Measurements from ENCODE around the gene AQP11. TPM values are rescaled to one million over a fixed set of nuclear protein-coding genes. Genes with fewer than 3 reads are reported as not detected.
A peak's percentile ranks its signal among the peaks of the same experiment; 100 is the strongest.
"Not testable (repeated sequence)": the region's sequence is repeated elsewhere in the genome, so short reads cannot be mapped to it uniquely, and the experiment has no call there.

AQP11 gene
- total and polyA plus RNA-seq, 5 donors = 0.64 to 1.6 (median 1.2) TPM

GRCh38 chr11:77593883-77594282 lies 4.1 kb downstream of the AQP11 start:
- no peak overlapping the region for H3K4me3 ChIP-seq (ENCODE audit: low read length)
- no peak for DNase-seq
- H3K4me1 ChIP-seq (ENCODE audit: control insufficient read depth, insufficient read depth, low read length) = no peaks in the 10 kb centered on the region
- intact Hi-C loops (cut with DNase I) = no loop called here
- no peak for ATAC-seq
- H3K9me3 ChIP-seq (ENCODE audit: control insufficient read depth, low read length) = no peaks in the 10 kb centered on the region
- H3K27ac ChIP-seq (ENCODE audit: low read length) = no peak overlapping the region
- H3K27me3 ChIP-seq (ENCODE audit: control insufficient read depth, insufficient read depth) = no peaks in the 10 kb centered on the region

DNA sequence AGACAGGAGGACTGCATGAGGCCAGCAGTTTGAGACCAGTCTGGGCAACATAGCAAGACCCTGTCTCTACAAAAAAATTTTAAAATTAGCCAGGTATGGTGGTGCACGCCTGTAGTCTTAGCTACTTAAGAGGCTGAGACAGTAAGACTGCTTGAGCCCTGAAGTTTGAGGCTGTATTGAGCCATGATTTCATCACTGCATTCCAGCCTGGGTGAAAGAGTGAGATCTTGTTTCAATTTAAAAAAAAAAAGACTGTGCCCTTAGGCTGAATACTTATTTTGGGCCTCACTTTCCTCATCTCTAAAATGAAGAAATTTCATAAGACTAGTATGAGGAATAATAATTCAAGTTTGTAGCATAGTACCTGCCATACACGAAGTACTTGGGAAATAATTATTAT lies 6.9 kb downstream of the AQP11 start:
- no peak for DNase-seq
- intact Hi-C loops (cut with DNase I) = no loop called here
- Histone ChIP-seq H3K4me3 (ENCODE audit: low read length) (no peak overlapping the region), H3K4me1 (ENCODE audit: control insufficient read depth, insufficient read depth, low read length) (no peaks in the 10 kb centered on the region), H3K27me3 (ENCODE audit: control insufficient read depth, insufficient read depth) (no peaks in the 10 kb centered on the region), H3K27ac (ENCODE audit: low read length) (no peak overlapping the region), H3K9me3 (ENCODE audit: control insufficient read depth, low read length) (no peaks in the 10 kb centered on the region)
- WGBS = 96% methylated on average over 2 of the region's 2 CpGs
- ATAC-seq = no peak

GRCh38 chr11:77598195-77598594 lies 8.4 kb downstream of the AQP11 start:
- intact Hi-C loops (cut with DNase I) = no loop called here
- no peaks in the 10 kb centered on the region for H3K4me1 ChIP-seq (ENCODE audit: control insufficient read depth, insufficient read depth, low read length)
- no peaks in the 10 kb centered on the region for H3K9me3 ChIP-seq (ENCODE audit: control insufficient read depth, low read length)
- H3K4me3 ChIP-seq (ENCODE audit: low read length) = no peak overlapping the region
- DNase-seq (no peak), ATAC-seq (no peak)
- H3K27me3 ChIP-seq (ENCODE audit: control insufficient read depth, insufficient read depth) = no peaks in the 10 kb centered on the region
- H3K27ac ChIP-seq (ENCODE audit: low read length) = no peak overlapping the region
- whole genome bisulfite sequencing = 93% methylated on average over 2 of the region's 2 CpGs

- Histone ChIP-seq H3K27me3 (ENCODE audit: control insufficient read depth, insufficient read depth) (no peaks in the 10 kb centered on the region), H3K27ac (ENCODE audit: low read length) (peak overlapping the region; percentile 67), H3K9me3 (ENCODE audit: control insufficient read depth, low read length) (no peaks in the 10 kb centered on the region), H3K4me3 (ENCODE audit: low read length) (no peak overlapping the region), H3K4me1 (ENCODE audit: control insufficient read depth, insufficient read depth, low read length) (no peaks in the 10 kb centered on the region)
- WGBS = 72% methylated on average over 3 of the region's 3 CpGs
- peak; percentile 70 to 73 for ATAC-seq
- DNase-seq = no peak
- intact Hi-C loops (cut with DNase I) = no loop called here
Observed at GRCh38 chr11:77602381-77603088, 12.8 kb downstream of the AQP11 start.

DNA sequence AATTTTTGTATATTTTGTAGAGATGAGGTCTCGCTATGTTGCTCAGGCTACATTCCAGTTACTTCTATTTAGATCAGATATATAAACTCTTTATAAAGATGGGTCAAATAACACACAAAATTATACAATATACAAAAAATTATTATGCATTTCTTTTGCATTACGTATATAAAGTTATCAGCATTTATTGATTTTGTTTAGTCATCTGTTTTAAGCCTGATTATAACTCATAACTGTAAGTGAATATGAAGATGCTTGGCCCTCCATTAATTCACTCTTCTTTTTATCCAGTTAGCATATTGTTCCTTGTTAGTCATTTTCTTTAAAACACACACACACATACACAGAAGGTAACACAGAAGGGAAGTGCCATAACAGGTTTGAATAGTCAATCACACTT lies 14.5 kb downstream of the AQP11 start:
- Histone ChIP-seq H3K27ac (ENCODE audit: low read length) (no peak overlapping the region), H3K9me3 (ENCODE audit: control insufficient read depth, low read length) (no peaks in the 10 kb centered on the region), H3K27me3 (ENCODE audit: control insufficient read depth, insufficient read depth) (no peaks in the 10 kb centered on the region), H3K4me3 (ENCODE audit: low read length) (no peak overlapping the region), H3K4me1 (ENCODE audit: control insufficient read depth, insufficient read depth, low read length) (no peaks in the 10 kb centered on the region)
- DNase-seq (no peak), ATAC-seq (no peak)
- intact Hi-C loops (cut with DNase I) = no loop called here
- WGBS = 96% methylated on average over 2 of the region's 2 CpGs

DNA sequence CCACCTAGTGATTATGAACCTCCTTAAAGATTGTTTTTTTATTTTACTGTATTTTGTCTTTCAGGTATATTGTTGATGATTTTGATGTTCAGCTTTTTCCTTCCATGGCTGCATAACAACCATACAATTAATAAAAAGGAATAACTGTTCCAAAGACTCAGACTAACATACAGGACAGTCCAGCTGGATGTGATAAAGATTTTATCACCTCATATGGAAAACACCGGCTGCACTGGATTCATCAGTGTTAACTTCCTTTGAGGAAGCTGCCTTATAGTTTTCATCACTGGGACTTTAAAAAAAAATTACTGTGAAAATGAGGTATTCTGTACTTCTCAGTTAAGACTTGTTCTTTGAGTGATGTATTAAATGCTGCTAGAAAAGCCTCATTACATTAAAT lies 19.5 kb downstream of the AQP11 start:
- Histone ChIP-seq H3K27me3 (ENCODE audit: control insufficient read depth, insufficient read depth) (no peaks in the 10 kb centered on the region), H3K4me1 (ENCODE audit: control insufficient read depth, insufficient read depth, low read length) (no peaks in the 10 kb centered on the region), H3K9me3 (ENCODE audit: control insufficient read depth, low read length) (no peaks in the 10 kb centered on the region), H3K4me3 (ENCODE audit: low read length) (no peak overlapping the region), H3K27ac (ENCODE audit: low read length) (no peak overlapping the region)
- DNase-seq = no peak
- ATAC-seq = no peak
- intact Hi-C loops (cut with DNase I) = no loop called here
- 44% methylated on average over 1 of the region's 1 CpG for WGBS

DNA sequence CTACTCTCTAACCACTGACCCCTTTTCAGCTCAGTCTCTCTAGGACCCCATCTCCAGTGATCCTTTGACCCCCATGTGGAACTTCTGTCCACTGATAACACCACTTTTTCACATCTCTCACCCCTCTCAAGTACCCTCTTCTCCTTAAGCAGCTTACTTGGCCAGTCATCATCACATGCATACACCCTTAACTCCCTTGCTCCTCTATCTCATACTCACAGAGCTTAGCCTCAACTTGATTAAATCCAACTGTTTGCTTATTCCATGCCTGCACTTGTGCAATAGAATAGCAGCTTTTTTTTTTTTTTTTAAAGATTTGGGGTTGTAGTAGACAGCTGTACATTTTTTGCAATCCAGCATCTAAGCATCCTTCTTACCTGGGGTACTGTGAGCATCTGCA lies 22.2 kb downstream of the AQP11 start:
- no peak for ATAC-seq

DNA sequence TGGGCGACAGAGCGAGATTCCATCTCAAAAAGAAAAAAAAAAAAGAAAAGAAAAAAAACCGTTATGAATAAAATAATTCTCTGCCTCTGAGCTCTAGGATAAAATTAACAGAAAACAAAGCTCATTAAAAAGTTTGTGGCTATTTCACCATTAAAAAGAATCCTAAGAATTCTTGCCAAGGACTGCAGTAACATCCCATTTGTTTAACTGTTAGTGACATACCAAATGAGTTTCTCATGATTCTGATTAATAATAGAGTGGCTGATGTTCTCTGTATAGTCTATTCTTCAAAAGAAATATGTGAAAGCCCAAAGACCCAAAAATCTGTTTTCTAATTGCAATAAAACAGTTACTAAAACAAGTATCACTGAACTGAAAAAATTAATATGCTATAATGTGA lies 28.1 kb downstream of the AQP11 start:
- no peak overlapping the region for H3K4me3 ChIP-seq (ENCODE audit: low read length)
- H3K4me1 ChIP-seq (ENCODE audit: control insufficient read depth, insufficient read depth, low read length) = no peaks in the 10 kb centered on the region
- WGBS = 87% methylated on average over 3 of the region's 3 CpGs
- H3K27ac ChIP-seq (ENCODE audit: low read length) = no peak overlapping the region
- intact Hi-C loops (cut with DNase I) = no loop called here
- no peaks in the 10 kb centered on the region for H3K27me3 ChIP-seq (ENCODE audit: control insufficient read depth, insufficient read depth)
- no peaks in the 10 kb centered on the region for H3K9me3 ChIP-seq (ENCODE audit: control insufficient read depth, low read length)
- ATAC-seq (no peak), DNase-seq (no peak)

More for the DNA sequence above, 22.2 kb downstream of the AQP11 start:
- Histone ChIP-seq H3K4me1 (ENCODE audit: control insufficient read depth, insufficient read depth, low read length) (no peaks in the 10 kb centered on the region), H3K9me3 (ENCODE audit: control insufficient read depth, low read length) (no peaks in the 10 kb centered on the region), H3K27me3 (ENCODE audit: control insufficient read depth, insufficient read depth) (no peaks in the 10 kb centered on the region), H3K27ac (ENCODE audit: low read length) (no peak overlapping the region), H3K4me3 (ENCODE audit: low read length) (no peak overlapping the region)
- intact Hi-C loops (cut with DNase I) = no loop called here
- no peak for DNase-seq

GRCh38 chr11:77619576-77620198 lies 29.9 kb downstream of the AQP11 start:
- Histone ChIP-seq H3K27me3 (ENCODE audit: control insufficient read depth, insufficient read depth) (no peaks in the 10 kb centered on the region), H3K27ac (ENCODE audit: low read length) (no peak overlapping the region), H3K4me3 (ENCODE audit: low read length) (no peak overlapping the region), H3K9me3 (ENCODE audit: control insufficient read depth, low read length) (no peaks in the 10 kb centered on the region), H3K4me1 (ENCODE audit: control insufficient read depth, insufficient read depth, low read length) (no peaks in the 10 kb centered on the region)
- DNase-seq = no peak
- no peak for ATAC-seq
- WGBS = 85% methylated on average over 3 of the region's 3 CpGs
- intact Hi-C loops (cut with DNase I) = no loop called here

- DNase-seq = no peak
- H3K9me3 ChIP-seq (ENCODE audit: control insufficient read depth, low read length) = no peaks in the 10 kb centered on the region
- no peaks in the 10 kb centered on the region for H3K27me3 ChIP-seq (ENCODE audit: control insufficient read depth, insufficient read depth)
- intact Hi-C loops (cut with DNase I) = no loop called here
- H3K4me3 ChIP-seq (ENCODE audit: low read length) = no peak overlapping the region
- no peak overlapping the region for H3K27ac ChIP-seq (ENCODE audit: low read length)
- WGBS = 77% methylated on average over 4 of the region's 4 CpGs
- no peaks in the 10 kb centered on the region for H3K4me1 ChIP-seq (ENCODE audit: control insufficient read depth, insufficient read depth, low read length)
- ATAC-seq = no peak
Observed at GRCh38 chr11:77630157-77630710, 40.5 kb downstream of the AQP11 start.

GRCh38 chr11:77633926-77634325 lies 44.2 kb downstream of the AQP11 start:
- intact Hi-C loops (cut with DNase I) = not testable (repeated sequence)

More at GRCh38 chr11:77633926-77634325, 44.2 kb downstream of the AQP11 start:
- ATAC-seq; H3K4me1 ChIP-seq (ENCODE audit: control insufficient read depth, insufficient read depth, low read length); H3K9me3 ChIP-seq (ENCODE audit: control insufficient read depth, low read length); H3K27ac ChIP-seq (ENCODE audit: low read length); H3K4me3 ChIP-seq (ENCODE audit: low read length); H3K27me3 ChIP-seq (ENCODE audit: control insufficient read depth, insufficient read depth): not testable (repeated sequence)
- DNase-seq = peak in 1 of 3 donors; percentile 61
- WGBS = 70% methylated on average over 5 of the region's 5 CpGs
